SK-N-SH treated with all-trans-retinoic acid at 6 μM for 48 hours (cell line): Measurements from ENCODE around the gene SETMAR.

ENCODE experiments used
- ATAC-seq: fragments of 200-7000 bp; cut with Tn5 transposase; 3 replicates; pipeline ENCODE4 v1.9.1; 2020; ENCODE audit warnings: mild to moderate bottlenecking, moderate library complexity
- ARNTL ChIP-seq: fragments of 450-650 bp; formaldehyde crosslinking; IDR thresholded peaks from 2 replicates; pipeline ENCODE4 v1.5.0; 2020; ENCODE audit warnings: low read depth, mild to moderate bottlenecking, moderate library complexity, borderline replicate concordance
- BACH2 ChIP-seq: fragments of 250-450 bp; sonication (Bioruptor Pico); IDR thresholded peaks from 2 replicates; pipeline ENCODE4 v1.9.0; 2021; ENCODE audit warnings: mild to moderate bottlenecking, borderline replicate concordance
- CREB5 ChIP-seq: fragments of 250-450 bp; sonication (Bioruptor Pico); IDR thresholded peaks from 2 replicates; pipeline ENCODE4 v1.5.1; 2020; ENCODE audit warnings: low read depth, mild to moderate bottlenecking, moderate library complexity
- CSRNP3 ChIP-seq: fragments of 250-450 bp; sonication (Bioruptor Pico); IDR thresholded peaks from 2 replicates; pipeline ENCODE4 v1.5.1; 2021; ENCODE audit warnings: mild to moderate bottlenecking, moderate library complexity
- ESRRG ChIP-seq: fragments of 250-450 bp; sonication (Bioruptor Pico); IDR thresholded peaks from 2 replicates; pipeline ENCODE4 v1.6.1; 2021; ENCODE audit warnings: mild to moderate bottlenecking
- GLIS3 ChIP-seq: fragments of 250-450 bp; sonication (Bioruptor Pico); IDR thresholded peaks from 2 replicates; pipeline ENCODE4 v1.5.0; 2020; ENCODE audit warnings: mild to moderate bottlenecking, moderate library complexity
- ISL1 ChIP-seq: fragments of 250-450 bp; sonication (Bioruptor Pico); IDR thresholded peaks from 2 replicates; pipeline ENCODE4 v2.1.2; 2022; ENCODE audit warnings: mild to moderate bottlenecking, moderate library complexity
- POU6F1 ChIP-seq: fragments of 250-450 bp; sonication (Bioruptor Pico); IDR thresholded peaks from 2 replicates; pipeline ENCODE4 v1.8.0; 2021; ENCODE audit warnings: low read depth, mild to moderate bottlenecking, moderate library complexity, borderline replicate concordance
- PPARA ChIP-seq: fragments of 250-450 bp; sonication (Bioruptor Pico); IDR thresholded peaks from 2 replicates; pipeline ENCODE4 v1.5.0; 2020; ENCODE audit warnings: mild to moderate bottlenecking, borderline replicate concordance
- RARB ChIP-seq: fragments of 250-450 bp; sonication (Bioruptor Pico); IDR thresholded peaks from 2 replicates; pipeline ENCODE4 v1.8.0; 2021; ENCODE audit warnings: mild to moderate bottlenecking, moderate library complexity
- SNAI2 ChIP-seq: fragments of 250-450 bp; sonication (Bioruptor Pico); IDR thresholded peaks from 2 replicates; pipeline ENCODE4 v1.5.0; 2020; ENCODE audit warnings: mild to moderate bottlenecking, moderate library complexity
- TCF4 ChIP-seq: fragments of 250-450 bp; sonication (Bioruptor Pico); IDR thresholded peaks from 2 replicates; pipeline ENCODE4 v1.8.0; 2021; ENCODE audit warnings: mild to moderate bottlenecking, moderate library complexity, borderline replicate concordance
- TOX ChIP-seq: fragments of 250-450 bp; sonication (Bioruptor Pico); IDR thresholded peaks from 2 replicates; pipeline ENCODE4 v1.8.0; 2021; ENCODE audit warnings: mild to moderate bottlenecking, moderate library complexity, borderline replicate concordance
- ZC3H10 ChIP-seq: fragments of 250-450 bp; sonication (Bioruptor Pico); IDR thresholded peaks from 2 replicates; pipeline ENCODE4 v1.5.1; 2021; ENCODE audit warnings: mild to moderate bottlenecking, moderate library complexity
- ZFP3 ChIP-seq: fragments of 250-450 bp; sonication (Bioruptor Pico); IDR thresholded peaks from 2 replicates; pipeline ENCODE4 v1.5.0; 2020; ENCODE audit warnings: mild to moderate bottlenecking, moderate library complexity
- ZNF565 ChIP-seq: fragments of 450-650 bp; formaldehyde crosslinking; conservative IDR thresholded peaks from 2 replicates; pipeline ENCODE4 v1.5.0; 2020; ENCODE audit warnings: low read depth, mild to moderate bottlenecking, moderate library complexity
- ZNF70 ChIP-seq: fragments of 450-650 bp; formaldehyde crosslinking; IDR thresholded peaks from 2 replicates; pipeline ENCODE4 v1.5.0; 2020; ENCODE audit warnings: mild to moderate bottlenecking, moderate library complexity
- ZNF8 ChIP-seq: fragments of 450-650 bp; formaldehyde crosslinking; IDR thresholded peaks from 2 replicates; pipeline ENCODE4 v1.5.0; 2020; ENCODE audit warnings: mild to moderate bottlenecking, moderate library complexity
- TF ChIP-seq, protein P1 (sequence below): fragments of 250-450 bp; sonication (Bioruptor Pico); IDR thresholded peaks from 2 replicates; pipeline ENCODE4 v1.8.0; 2020; ENCODE audit warnings: mild to moderate bottlenecking, moderate library complexity, borderline replicate concordance
- TF ChIP-seq, protein P2 (sequence below): fragments of 250-450 bp; sonication (Bioruptor Pico); IDR thresholded peaks from 2 replicates; pipeline ENCODE4 v1.5.0; 2020; ENCODE audit warnings: mild to moderate bottlenecking, moderate library complexity

SETMAR gene

GRCh38 chr3:4338751-4339150, 35.6 kb downstream of the SETMAR start:
- no peak for ATAC-seq
- no peak for TF ChIP-seq ZC3H10 (CRISPR knock-in tag)
- no peak for TF ChIP-seq GLIS3 (CRISPR knock-in tag)
- no peak for TF ChIP-seq ESRRG (CRISPR knock-in tag)
- no peak for TF ChIP-seq BACH2 (CRISPR knock-in tag)
- TF ChIP-seq CSRNP3: no peak
- no peak for TF ChIP-seq CREB5 (CRISPR knock-in tag)
- no peak for TF ChIP-seq RARB (CRISPR knock-in tag)
- TF ChIP-seq ZNF70: no peak
- no peak for TF ChIP-seq ARNTL (CRISPR knock-in tag)
- no peak for TF ChIP-seq ISL1 (CRISPR knock-in tag)
- no peak for TF ChIP-seq ZNF565
- TF ChIP-seq, protein P1, sequence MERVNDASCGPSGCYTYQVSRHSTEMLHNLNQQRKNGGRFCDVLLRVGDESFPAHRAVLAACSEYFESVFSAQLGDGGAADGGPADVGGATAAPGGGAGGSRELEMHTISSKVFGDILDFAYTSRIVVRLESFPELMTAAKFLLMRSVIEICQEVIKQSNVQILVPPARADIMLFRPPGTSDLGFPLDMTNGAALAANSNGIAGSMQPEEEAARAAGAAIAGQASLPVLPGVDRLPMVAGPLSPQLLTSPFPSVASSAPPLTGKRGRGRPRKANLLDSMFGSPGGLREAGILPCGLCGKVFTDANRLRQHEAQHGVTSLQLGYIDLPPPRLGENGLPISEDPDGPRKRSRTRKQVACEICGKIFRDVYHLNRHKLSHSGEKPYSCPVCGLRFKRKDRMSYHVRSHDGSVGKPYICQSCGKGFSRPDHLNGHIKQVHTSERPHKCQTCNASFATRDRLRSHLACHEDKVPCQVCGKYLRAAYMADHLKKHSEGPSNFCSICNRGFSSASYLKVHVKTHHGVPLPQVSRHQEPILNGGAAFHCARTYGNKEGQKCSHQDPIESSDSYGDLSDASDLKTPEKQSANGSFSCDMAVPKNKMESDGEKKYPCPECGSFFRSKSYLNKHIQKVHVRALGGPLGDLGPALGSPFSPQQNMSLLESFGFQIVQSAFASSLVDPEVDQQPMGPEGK (CRISPR knock-in tag): no peak
- TF ChIP-seq ZFP3 (CRISPR knock-in tag): no peak

DNA sequence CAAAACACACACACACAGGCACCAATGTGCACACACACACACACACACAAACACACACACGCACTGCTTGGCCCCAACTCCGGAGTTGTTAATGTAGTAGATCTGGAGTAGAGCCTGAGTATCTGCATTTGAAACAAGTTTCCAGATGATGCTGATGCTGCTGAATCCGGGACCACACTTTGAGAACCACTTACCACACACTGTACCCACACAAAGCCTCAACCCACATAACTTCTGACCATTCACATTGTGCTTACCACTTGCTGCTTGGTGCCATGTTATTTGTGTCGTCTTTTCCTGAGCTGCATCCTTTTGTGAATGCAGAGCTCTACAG, 36.9 kb downstream of the SETMAR start:
- no peak for ATAC-seq
- TF ChIP-seq ZFP3 (CRISPR knock-in tag) (no peak), TOX (CRISPR knock-in tag) (no peak)

DNA sequence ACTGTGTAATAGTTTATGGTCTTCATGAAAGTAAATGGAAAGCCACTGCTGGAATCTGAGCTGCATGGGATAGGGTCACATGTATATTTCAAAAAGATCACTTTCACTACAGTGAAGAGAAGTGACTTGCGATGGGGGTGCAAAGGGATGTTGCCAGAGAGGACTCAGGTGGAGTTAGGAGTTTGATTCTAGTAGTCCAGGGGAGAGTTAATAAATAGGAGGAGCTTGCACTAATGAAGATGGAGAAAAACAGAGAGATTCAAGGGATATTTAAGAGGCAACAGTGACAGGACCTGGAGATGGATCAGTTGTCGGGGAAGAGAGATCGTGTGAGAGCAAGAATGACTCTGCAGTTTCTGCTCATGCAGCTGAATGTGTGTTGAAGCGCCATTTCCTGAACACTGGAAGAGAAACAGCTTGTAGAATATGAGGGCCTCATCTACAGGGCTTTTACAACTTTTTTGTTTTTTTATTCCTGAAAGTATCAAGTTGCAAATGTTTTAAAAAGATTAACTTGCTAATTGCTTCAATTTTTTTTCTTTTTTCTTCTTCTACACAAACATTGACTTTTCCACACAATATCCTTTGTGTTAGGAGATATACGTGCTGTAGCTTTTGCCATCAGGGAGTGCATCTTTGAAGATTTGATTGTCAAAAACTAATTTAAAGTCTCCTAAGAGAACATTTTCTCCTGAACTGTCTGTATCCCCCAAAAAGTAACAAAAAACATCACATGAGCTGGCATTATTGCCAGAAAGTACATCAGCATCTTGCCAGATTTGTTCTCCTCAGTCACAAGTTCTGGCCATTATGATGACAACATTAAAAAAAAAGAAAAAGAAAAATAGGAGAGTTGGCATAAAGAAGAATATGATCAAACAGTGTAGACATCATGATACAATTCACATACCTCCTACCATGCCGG, 37.5 kb downstream of the SETMAR start:
- no peak for ATAC-seq
- TF ChIP-seq GLIS3 (CRISPR knock-in tag): no peak
- TF ChIP-seq CREB5 (CRISPR knock-in tag): no peak
- no peak for TF ChIP-seq PPARA
- TF ChIP-seq, protein P2, sequence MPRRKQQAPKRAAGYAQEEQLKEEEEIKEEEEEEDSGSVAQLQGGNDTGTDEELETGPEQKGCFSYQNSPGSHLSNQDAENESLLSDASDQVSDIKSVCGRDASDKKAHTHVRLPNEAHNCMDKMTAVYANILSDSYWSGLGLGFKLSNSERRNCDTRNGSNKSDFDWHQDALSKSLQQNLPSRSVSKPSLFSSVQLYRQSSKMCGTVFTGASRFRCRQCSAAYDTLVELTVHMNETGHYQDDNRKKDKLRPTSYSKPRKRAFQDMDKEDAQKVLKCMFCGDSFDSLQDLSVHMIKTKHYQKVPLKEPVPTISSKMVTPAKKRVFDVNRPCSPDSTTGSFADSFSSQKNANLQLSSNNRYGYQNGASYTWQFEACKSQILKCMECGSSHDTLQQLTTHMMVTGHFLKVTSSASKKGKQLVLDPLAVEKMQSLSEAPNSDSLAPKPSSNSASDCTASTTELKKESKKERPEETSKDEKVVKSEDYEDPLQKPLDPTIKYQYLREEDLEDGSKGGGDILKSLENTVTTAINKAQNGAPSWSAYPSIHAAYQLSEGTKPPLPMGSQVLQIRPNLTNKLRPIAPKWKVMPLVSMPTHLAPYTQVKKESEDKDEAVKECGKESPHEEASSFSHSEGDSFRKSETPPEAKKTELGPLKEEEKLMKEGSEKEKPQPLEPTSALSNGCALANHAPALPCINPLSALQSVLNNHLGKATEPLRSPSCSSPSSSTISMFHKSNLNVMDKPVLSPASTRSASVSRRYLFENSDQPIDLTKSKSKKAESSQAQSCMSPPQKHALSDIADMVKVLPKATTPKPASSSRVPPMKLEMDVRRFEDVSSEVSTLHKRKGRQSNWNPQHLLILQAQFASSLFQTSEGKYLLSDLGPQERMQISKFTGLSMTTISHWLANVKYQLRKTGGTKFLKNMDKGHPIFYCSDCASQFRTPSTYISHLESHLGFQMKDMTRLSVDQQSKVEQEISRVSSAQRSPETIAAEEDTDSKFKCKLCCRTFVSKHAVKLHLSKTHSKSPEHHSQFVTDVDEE (CRISPR knock-in tag): no peak
- no peak for TF ChIP-seq POU6F1 (CRISPR knock-in tag)
- TF ChIP-seq ZFP3 (CRISPR knock-in tag): no peak
- no peak for TF ChIP-seq ZNF565
- no peak for TF ChIP-seq CSRNP3
- TF ChIP-seq ZNF8 (CRISPR knock-in tag): no peak
- TF ChIP-seq RARB (CRISPR knock-in tag): no peak
- no peak for TF ChIP-seq SNAI2 (CRISPR knock-in tag)
- no peak for TF ChIP-seq TCF4 (CRISPR knock-in tag)
- no peak for TF ChIP-seq ISL1 (CRISPR knock-in tag)
- TF ChIP-seq BACH2 (CRISPR knock-in tag): no peak
- TF ChIP-seq ARNTL (CRISPR knock-in tag): no peak
- no peak for TF ChIP-seq ZNF70
- TF ChIP-seq, all 23 proteins: peak for 0
